GM12874 (cell line): ENCODE results near the gene LGALS16.

Experiments used
- TF ChIP-seq, protein P1 (sequence below): IDR thresholded peaks from 2 replicates; pipeline ENCODE4 v1.5.1; 2011; ENCODE audit warnings: low read depth, mild to moderate bottlenecking, control low read depth, low read length, moderate library complexity; ENCODE audit not compliant: insufficient read depth

Gene LGALS16

DNA sequence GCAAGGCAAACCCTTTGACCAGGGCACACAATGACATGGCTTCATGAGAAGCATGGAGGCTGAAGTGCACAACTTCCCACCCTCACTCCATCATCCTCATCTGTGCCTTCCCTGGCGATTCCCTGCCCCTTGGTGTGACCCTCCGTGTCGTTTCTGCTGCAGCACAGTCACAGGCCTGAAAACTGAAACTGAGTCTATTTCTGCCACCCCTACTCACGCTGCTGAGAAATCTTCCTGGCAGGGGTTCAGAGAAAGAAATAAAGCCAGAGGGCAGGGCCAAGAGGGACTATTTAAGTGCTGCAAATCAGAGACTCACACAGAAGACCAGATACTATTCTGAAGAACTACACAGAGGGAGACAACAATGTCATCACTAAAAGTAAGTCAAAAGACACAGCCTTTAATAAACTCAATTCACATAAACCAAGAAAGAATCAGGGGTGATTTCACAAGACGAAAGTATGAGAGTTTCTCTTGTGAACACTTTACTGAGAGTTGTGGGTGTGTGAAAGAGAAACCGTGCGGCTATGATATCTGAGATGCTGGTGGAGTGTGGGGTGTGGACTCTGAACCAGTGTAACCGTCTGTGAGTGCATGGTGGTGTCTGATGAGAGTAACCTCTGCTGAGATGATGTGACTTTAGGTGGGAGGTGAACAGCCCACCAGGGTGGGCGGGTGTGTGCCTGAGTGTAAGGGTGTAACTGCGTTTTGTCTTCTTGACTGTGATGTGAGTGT, 23.5 kb downstream of the LGALS16 start:
- TF ChIP-seq, protein P1, sequence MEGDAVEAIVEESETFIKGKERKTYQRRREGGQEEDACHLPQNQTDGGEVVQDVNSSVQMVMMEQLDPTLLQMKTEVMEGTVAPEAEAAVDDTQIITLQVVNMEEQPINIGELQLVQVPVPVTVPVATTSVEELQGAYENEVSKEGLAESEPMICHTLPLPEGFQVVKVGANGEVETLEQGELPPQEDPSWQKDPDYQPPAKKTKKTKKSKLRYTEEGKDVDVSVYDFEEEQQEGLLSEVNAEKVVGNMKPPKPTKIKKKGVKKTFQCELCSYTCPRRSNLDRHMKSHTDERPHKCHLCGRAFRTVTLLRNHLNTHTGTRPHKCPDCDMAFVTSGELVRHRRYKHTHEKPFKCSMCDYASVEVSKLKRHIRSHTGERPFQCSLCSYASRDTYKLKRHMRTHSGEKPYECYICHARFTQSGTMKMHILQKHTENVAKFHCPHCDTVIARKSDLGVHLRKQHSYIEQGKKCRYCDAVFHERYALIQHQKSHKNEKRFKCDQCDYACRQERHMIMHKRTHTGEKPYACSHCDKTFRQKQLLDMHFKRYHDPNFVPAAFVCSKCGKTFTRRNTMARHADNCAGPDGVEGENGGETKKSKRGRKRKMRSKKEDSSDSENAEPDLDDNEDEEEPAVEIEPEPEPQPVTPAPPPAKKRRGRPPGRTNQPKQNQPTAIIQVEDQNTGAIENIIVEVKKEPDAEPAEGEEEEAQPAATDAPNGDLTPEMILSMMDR = no peak

GRCh38 chr19:39679791-39680168, 24.1 kb downstream of the LGALS16 start:
- TF ChIP-seq, protein P1 = no peak

GRCh38 chr19:39680593-39680992, 24.9 kb downstream of the LGALS16 start:
- TF ChIP-seq, protein P1 = no peak

DNA sequence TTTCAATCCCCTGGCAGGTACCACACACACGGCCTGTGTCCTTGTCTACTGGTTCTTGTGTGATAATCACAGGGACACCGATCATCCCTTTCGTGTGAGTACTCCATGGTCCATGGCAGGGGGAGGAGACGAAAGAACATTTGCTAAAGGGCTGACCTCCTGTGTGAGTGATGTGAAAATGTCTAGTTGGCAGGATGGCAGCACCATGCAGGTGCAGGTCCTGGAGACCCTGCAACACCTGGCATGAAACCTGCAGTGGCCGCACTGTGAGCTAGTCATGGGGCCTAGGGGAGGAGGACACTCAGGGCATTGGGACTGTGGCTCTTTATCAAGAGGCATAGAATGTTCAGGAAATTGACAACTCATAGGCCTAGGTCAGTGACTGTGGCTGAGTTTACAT, 25.7 kb downstream of the LGALS16 start:
- TF ChIP-seq, protein P1 = no peak

GRCh38 chr19:39684267-39684666, 28.6 kb downstream of the LGALS16 start:
- TF ChIP-seq, protein P1 = no peak

GRCh38 chr19:39686739-39687138, 31.0 kb downstream of the LGALS16 start:
- TF ChIP-seq, protein P1 = no peak

DNA sequence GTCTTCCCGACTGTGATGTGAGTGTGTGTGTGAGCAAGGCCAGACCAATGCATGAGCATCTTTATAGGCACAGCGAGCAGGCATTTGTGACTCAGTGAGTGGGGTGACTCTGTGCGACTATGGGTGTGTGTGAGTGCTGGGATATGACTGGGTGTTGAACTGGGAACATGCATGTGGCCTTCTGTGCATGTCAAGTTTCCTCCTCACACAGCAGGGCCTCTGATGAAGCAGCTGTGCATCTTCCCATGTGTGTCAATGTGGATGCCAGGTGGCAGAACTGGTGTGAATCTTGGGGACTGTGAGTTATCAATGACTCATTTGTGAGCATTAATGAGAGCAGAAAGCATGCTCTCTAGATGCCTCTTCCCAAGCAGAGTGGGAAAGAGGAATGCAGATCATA, 36.5 kb downstream of the LGALS16 start:
- TF ChIP-seq, protein P1 = no peak
